Measurements from ENCODE around the gene PCDH1.

The PCDH1 gene

DNA sequence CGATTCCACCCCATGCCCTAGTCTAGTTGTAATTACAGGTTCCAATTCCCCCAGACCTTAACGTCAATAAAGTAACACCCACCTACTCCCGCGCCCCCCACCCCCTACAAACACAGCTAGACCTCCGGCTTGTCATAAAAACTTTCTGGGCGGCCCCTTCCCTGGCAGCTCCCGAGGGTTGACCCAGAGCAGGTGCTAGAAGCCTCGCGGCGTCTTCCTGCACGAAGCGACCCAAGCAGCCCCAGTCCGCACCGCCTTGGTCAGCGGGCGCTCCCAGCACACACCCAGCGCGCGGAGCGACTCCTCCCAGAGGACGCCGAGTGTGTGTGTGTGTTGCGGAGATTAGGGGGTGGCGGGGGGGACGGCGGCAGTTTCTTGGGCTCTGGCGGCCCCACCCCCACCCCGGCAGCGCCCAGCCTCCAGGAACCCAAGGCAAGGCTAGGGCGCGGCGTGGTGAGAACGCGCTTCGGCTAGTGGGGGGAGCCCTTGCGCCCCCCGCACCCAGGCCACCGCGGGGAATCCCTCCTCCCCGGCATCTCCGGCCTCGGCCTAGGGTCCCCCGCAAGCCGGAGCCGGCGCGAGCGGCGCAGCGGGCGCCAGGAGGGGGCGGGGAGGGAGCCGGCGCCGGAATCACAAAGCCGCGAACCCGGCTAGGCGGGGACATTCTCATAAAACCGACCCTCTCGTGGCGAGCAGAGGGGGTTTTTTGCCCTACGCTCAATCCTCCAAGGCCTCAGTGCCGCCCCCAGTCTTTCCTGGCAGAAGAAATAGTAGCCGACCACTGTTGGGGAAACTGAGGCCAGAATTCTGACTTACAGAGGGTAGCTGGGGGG is 2.2 kb downstream of the PCDH1 start:
- no peak overlapping the region for H3K27ac ChIP-seq
- TF ChIP-seq ZFX (IDR thresholded peaks at IDR 0.05; ENCODE audit: borderline replicate concordance): no peak
- TF ChIP-seq, protein P1, sequence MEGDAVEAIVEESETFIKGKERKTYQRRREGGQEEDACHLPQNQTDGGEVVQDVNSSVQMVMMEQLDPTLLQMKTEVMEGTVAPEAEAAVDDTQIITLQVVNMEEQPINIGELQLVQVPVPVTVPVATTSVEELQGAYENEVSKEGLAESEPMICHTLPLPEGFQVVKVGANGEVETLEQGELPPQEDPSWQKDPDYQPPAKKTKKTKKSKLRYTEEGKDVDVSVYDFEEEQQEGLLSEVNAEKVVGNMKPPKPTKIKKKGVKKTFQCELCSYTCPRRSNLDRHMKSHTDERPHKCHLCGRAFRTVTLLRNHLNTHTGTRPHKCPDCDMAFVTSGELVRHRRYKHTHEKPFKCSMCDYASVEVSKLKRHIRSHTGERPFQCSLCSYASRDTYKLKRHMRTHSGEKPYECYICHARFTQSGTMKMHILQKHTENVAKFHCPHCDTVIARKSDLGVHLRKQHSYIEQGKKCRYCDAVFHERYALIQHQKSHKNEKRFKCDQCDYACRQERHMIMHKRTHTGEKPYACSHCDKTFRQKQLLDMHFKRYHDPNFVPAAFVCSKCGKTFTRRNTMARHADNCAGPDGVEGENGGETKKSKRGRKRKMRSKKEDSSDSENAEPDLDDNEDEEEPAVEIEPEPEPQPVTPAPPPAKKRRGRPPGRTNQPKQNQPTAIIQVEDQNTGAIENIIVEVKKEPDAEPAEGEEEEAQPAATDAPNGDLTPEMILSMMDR (IDR thresholded peaks at IDR 0.05): no peak

GRCh38 chr5:141875022-141875740 is 3.0 kb downstream of the PCDH1 start:
- TF ChIP-seq ZFX (IDR thresholded peaks at IDR 0.05; ENCODE audit: borderline replicate concordance): no peak
- TF ChIP-seq, protein P1 (IDR thresholded peaks at IDR 0.05): no peak
- H3K27ac ChIP-seq: no peak overlapping the region

- no peak overlapping the region for H3K27ac ChIP-seq
- TF ChIP-seq, protein P1 (IDR thresholded peaks at IDR 0.05): no peak
- TF ChIP-seq ZFX (IDR thresholded peaks at IDR 0.05; ENCODE audit: borderline replicate concordance): no peak
These were observed 3.8 kb downstream of the PCDH1 start for GRCh38 chr5:141874262-141874964.

DNA sequence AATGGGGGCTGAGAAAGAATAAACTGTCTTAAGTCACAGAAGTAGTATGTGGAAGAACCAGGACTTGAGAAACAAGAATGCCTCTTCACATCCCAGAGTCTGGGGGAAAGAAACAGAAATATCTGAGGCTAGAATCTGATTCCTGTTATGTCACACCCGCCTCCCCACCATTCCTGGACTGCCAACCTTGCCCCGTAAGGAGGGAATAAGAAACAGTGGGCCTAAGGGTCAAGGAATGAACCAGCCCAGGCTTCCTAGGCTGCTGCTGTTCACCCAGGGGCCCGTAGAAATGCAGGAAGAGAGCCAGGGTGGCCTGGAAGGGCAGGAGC is 4.3 kb downstream of the PCDH1 start:
- no peak overlapping the region for H3K27ac ChIP-seq
- no peak for TF ChIP-seq ZFX (IDR thresholded peaks at IDR 0.05; ENCODE audit: borderline replicate concordance)
- TF ChIP-seq, protein P1 (IDR thresholded peaks at IDR 0.05): no peak

DNA sequence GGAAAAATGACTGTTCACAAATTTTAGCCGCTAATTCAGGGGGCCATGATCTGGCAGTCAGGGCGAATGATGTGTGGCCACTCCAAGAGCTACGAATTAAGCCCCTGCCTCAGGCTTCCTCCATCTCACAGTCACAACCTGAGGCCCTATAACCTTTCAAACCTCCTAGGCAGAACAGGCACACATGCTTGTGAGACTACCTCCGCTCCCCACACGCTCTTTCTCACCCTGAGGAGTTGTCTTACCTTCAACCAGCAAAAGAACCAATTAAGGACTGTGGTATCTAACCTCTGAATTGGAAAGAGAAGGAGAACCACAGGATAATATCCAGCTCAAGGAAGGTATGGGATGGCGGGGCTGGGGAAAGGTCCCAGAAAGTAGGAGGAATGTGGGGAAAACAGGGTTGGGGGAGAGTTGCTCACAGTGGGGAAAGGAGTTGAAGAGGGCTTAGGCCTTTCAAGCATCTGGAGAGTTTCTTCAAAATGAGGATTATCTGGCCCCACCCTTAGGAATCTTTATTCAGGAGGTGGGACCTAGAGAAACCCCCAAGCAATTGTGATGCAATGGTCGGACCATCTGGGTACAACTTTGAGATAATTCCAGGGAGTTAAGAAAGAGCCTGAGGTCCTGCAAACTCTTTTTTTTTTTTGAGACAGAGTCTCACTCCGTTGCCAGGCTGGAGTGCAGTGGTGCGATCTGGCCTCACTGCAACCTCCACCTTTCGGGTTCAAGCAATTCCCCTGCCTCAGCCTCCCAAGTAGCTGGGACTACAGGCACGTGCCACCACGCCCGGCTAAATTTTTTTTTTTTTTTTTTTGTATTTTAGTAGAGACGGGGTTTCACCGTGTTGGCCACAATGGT is 5.5 kb downstream of the PCDH1 start:
- no peak overlapping the region for H3K27ac ChIP-seq
- TF ChIP-seq ZFX (IDR thresholded peaks at IDR 0.05; ENCODE audit: borderline replicate concordance): no peak
- TF ChIP-seq, protein P1 (IDR thresholded peaks at IDR 0.05): no peak

GRCh38 chr5:141871870-141872269 is 6.3 kb downstream of the PCDH1 start:
- TF ChIP-seq, protein P1 (IDR thresholded peaks at IDR 0.05): no peak
- TF ChIP-seq ZFX (IDR thresholded peaks at IDR 0.05; ENCODE audit: borderline replicate concordance): no peak
- no peak overlapping the region for H3K27ac ChIP-seq

Data from 22Rv1 (cell line).